Astrocyte (in vitro differentiated cells and primary cell): ENCODE results near the gene ERG. TPM values are rescaled to one million over a fixed set of nuclear protein-coding genes. Genes with fewer than 3 reads are reported as not detected.
A peak's percentile ranks its signal among the peaks of the same experiment; 100 is the strongest.

ENCODE experiments used
- DNase-seq: peaks from one replicate; pipeline ENCODE4 v3.0.0-alpha.2; 2010; ENCODE audit warnings: low read depth
- FAIRE-seq: peaks from 2 replicates; lab custom pipeline; 2011; peaks lifted over from hg19 to GRCh38; lab: Jason Lieb, UNC
- H2AFZ ChIP-seq: 2 replicates; pipeline ENCODE4 v1.6.0; 2012; ENCODE audit warnings: low read depth, low read length, inconsistent platforms
- H3K27ac ChIP-seq: 2 replicates; pipeline ENCODE4 v1.5.1; 2011; ENCODE audit warnings: low read depth, low read length, inconsistent platforms
- H3K27me3 ChIP-seq: 2 replicates; pipeline ENCODE4 v1.6.0; 2011; ENCODE audit warnings: low read length, inconsistent platforms; ENCODE audit not compliant: insufficient read depth
- H3K36me3 ChIP-seq: 2 replicates; pipeline ENCODE4 v1.5.1; 2011; ENCODE audit warnings: low read length, inconsistent platforms; ENCODE audit not compliant: insufficient read depth
- H3K4me1 ChIP-seq: 2 replicates; pipeline ENCODE4 v1.5.1; 2011; ENCODE audit warnings: low read length, inconsistent platforms; ENCODE audit not compliant: insufficient read depth
- H3K4me2 ChIP-seq: 2 replicates; pipeline ENCODE4 v1.6.0; 2012; ENCODE audit warnings: low read length, inconsistent platforms
- H3K4me3 ChIP-seq: 2 replicates; pipeline ENCODE4 v1.5.1; 2011; ENCODE audit warnings: low read depth, mild to moderate bottlenecking, low read length, inconsistent platforms; ENCODE audit not compliant: insufficient read depth
- H3K79me2 ChIP-seq: 2 replicates; pipeline ENCODE4 v1.6.0; 2012; ENCODE audit warnings: mild to moderate bottlenecking, low read length, inconsistent platforms; ENCODE audit not compliant: insufficient read depth
- H3K9ac ChIP-seq: 2 replicates; pipeline ENCODE4 v1.6.0; 2012; ENCODE audit warnings: mild to moderate bottlenecking, low read length, inconsistent platforms
- H3K9me3 ChIP-seq: 2 replicates; pipeline ENCODE4 v1.5.1; 2012; ENCODE audit warnings: low read depth, mild to moderate bottlenecking, low read length, inconsistent platforms; ENCODE audit not compliant: insufficient read depth
- H4K20me1 ChIP-seq: 2 replicates; pipeline ENCODE4 v1.6.0; 2012; ENCODE audit warnings: low read length, inconsistent platforms; ENCODE audit not compliant: insufficient read depth
- H3K27ac Mint-ChIP-seq: one replicate; pipeline ENCODE4 v1.8.0; 2021; ENCODE audit warnings: mild to moderate bottlenecking, mixed read lengths; ENCODE audit not compliant: unreplicated experiment
- H3K27me3 Mint-ChIP-seq: one replicate; pipeline ENCODE4 v1.8.0; 2021; ENCODE audit warnings: low read depth, mixed read lengths; ENCODE audit not compliant: unreplicated experiment
- H3K36me3 Mint-ChIP-seq: one replicate; pipeline ENCODE4 v1.8.0; 2021; ENCODE audit warnings: low read depth, mixed read lengths; ENCODE audit not compliant: unreplicated experiment
- H3K4me1 Mint-ChIP-seq: one replicate; pipeline ENCODE4 v1.8.0; 2021; ENCODE audit warnings: low read depth, mixed read lengths; ENCODE audit not compliant: unreplicated experiment
- H3K4me3 Mint-ChIP-seq: one replicate; pipeline ENCODE4 v1.8.0; 2021; ENCODE audit warnings: mild to moderate bottlenecking, moderate library complexity, mixed read lengths; ENCODE audit not compliant: unreplicated experiment
- H3K9me3 Mint-ChIP-seq: one replicate; pipeline ENCODE4 v1.8.0; 2021; ENCODE audit warnings: mild to moderate bottlenecking, mixed read lengths; ENCODE audit not compliant: unreplicated experiment
- CTCF ChIP-seq: IDR thresholded peaks from 2 replicates; pipeline ENCODE4 v1.5.1; 2011; ENCODE audit warnings: low read depth, mild to moderate bottlenecking, inconsistent platforms, low read length, moderate library complexity; ENCODE audit not compliant: insufficient read depth
- EZH2 ChIP-seq: IDR thresholded peaks from 2 replicates; pipeline ENCODE4 v1.6.1; 2012; ENCODE audit warnings: mild to moderate bottlenecking, low read length, inconsistent platforms; ENCODE audit not compliant: insufficient read depth
- total RNA-seq: library from RNA; stranded (reverse); gene quantifications from 2 replicates; pipeline ENCODE4 v1.2.1, GENCODE V29; 2021

The ERG gene
- total RNA-seq, 1 donor from 2014 or later: 0.84 TPM

GRCh38 chr21:38459490-38459889 is 38.8 kb downstream of the ERG start:
- H3K4me1 Mint-ChIP-seq: peaks cover 5% of the 10 kb centered on the region
- no peak overlapping the region for H3K27ac Mint-ChIP-seq
- no peak for FAIRE-seq
- no peaks in the 10 kb centered on the region for H3K36me3 Mint-ChIP-seq
- H3K4me3 Mint-ChIP-seq: no peak overlapping the region
- Histone ChIP-seq H3K27me3 (no peaks in the 10 kb centered on the region), H3K79me2 (no peaks in the 10 kb centered on the region), H3K9ac (peak overlapping the region; percentile 32), H4K20me1 (no peaks in the 10 kb centered on the region), H3K27ac (peak overlapping the region; percentile 90), H3K4me3 (no peak overlapping the region), H3K9me3 (no peaks in the 10 kb centered on the region), H3K4me2 (peak overlapping the region; percentile 55), H3K36me3 (no peaks in the 10 kb centered on the region), H3K4me1 (peaks cover 27% of the 10 kb centered on the region), H2AFZ (no peak overlapping the region)
- peaks cover 6% of the 10 kb centered on the region for H3K9me3 Mint-ChIP-seq
- H3K27me3 Mint-ChIP-seq: peaks cover 7% of the 10 kb centered on the region
- TF ChIP-seq EZH2 (no peak), CTCF (no peak)
- no peak for DNase-seq

DNA sequence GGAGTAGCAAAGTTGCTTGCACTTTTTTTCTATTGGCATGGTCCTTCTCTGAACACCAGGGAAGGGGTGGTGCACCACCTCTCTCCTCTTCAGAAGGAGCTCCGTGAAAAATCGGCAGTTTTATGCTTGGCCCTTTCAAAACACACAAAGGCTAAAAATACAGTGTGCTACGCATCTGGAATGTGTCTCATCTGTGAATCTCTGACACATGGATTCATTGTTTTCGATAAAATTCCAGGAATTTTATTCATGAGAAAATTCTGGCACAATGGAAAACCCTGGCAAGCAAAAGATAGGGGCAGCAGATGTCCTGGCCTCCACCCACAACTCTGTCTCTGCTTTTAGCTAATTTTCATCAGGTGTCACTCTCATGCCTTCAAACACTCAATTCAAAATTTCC is 42.9 kb downstream of the ERG start:
- Histone ChIP-seq H3K4me2 (peak overlapping the region; percentile 71), H3K4me3 (no peak overlapping the region), H2AFZ (no peak overlapping the region), H3K9me3 (no peaks in the 10 kb centered on the region), H3K27me3 (no peaks in the 10 kb centered on the region), H3K79me2 (no peaks in the 10 kb centered on the region), H4K20me1 (no peaks in the 10 kb centered on the region), H3K36me3 (no peaks in the 10 kb centered on the region), H3K9ac (peak overlapping the region; percentile 41), H3K4me1 (peaks cover 17% of the 10 kb centered on the region), H3K27ac (peak overlapping the region; percentile 47)
- no peak overlapping the region for H3K4me3 Mint-ChIP-seq
- TF ChIP-seq EZH2: no peak
- TF ChIP-seq CTCF: no peak
- peaks cover 14% of the 10 kb centered on the region for H3K27me3 Mint-ChIP-seq
- peak; percentile 64 for DNase-seq
- H3K4me1 Mint-ChIP-seq: peaks cover 3% of the 10 kb centered on the region
- no peaks in the 10 kb centered on the region for H3K36me3 Mint-ChIP-seq
- H3K9me3 Mint-ChIP-seq: no peaks in the 10 kb centered on the region
- peak; percentile 49 for FAIRE-seq
- no peak overlapping the region for H3K27ac Mint-ChIP-seq

DNA sequence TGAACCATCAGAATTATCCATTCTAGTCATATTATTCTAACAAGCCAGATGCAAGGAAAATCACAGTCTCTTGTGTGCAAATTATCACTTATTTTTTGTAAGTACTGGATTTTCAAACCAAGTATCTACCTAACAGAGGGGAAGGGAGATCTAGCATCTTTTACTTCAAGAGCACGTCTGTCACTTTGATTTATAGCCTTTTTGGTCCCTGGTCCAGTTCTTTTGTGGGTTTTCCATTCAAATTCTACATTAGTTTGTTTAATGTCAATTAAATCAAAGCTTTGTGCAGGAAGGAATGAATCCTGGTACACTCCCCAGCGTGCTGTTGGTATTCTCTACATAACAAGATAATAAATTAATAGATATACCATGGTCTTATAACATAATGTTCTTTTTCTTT is 43.6 kb downstream of the ERG start:
- peaks cover 12% of the 10 kb centered on the region for H3K4me1 ChIP-seq
- no peaks in the 10 kb centered on the region for H4K20me1 ChIP-seq
- Mint-ChIP-seq H3K27ac (no peak overlapping the region), H3K4me3 (no peak overlapping the region), H3K9me3 (no peaks in the 10 kb centered on the region), H3K4me1 (no peaks in the 10 kb centered on the region), H3K36me3 (no peaks in the 10 kb centered on the region), H3K27me3 (peaks cover 14% of the 10 kb centered on the region)
- no peaks in the 10 kb centered on the region for H3K79me2 ChIP-seq
- peak overlapping the region; percentile 47 for H3K27ac ChIP-seq
- TF ChIP-seq EZH2 (no peak), CTCF (no peak)
- H3K36me3 ChIP-seq: no peaks in the 10 kb centered on the region
- H3K27me3 ChIP-seq: no peaks in the 10 kb centered on the region
- H2AFZ ChIP-seq: no peak overlapping the region
- no peak overlapping the region for H3K9ac ChIP-seq
- H3K4me2 ChIP-seq: no peak overlapping the region
- no peaks in the 10 kb centered on the region for H3K9me3 ChIP-seq
- FAIRE-seq (no peak), DNase-seq (no peak)
- H3K4me3 ChIP-seq: no peak overlapping the region
